ENCODE results near the gene SLC44A2.

Gene SLC44A2

DNA sequence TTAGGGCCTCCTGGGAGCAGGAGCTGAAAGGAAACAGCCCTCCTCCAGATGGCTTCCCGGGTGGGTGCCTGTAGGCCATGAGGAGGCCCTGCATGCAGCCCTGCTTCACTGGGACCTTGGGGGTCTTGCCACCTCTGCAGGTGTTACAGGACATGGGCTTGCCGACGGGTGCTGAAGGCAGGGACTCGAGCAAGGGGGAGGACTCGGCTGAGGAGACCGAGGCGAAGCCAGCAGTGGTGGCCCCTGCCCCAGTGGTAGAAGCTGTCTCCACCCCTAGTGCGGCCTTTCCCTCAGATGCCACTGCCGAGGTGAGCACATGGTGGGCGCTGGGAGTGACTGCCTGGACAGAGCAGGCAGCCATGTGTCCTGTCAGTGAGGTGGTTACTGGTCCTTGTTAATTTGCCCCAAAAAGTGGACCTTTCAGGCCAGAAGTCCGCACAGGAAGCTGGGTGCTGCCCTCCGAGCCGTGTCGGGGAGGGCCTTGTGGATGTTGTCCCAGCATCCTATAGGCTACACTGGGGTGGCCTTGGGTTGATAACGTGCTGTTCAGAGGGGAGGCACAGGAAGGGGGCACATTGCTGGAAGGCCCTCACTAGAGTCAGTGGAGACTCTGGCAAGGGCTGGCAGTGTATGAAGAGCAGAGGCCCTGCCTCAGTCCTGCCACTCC is 57.2 kb downstream of the SLC44A2 start:
- DNase-seq (ENCODE audit: low read depth) = no peak

DNA sequence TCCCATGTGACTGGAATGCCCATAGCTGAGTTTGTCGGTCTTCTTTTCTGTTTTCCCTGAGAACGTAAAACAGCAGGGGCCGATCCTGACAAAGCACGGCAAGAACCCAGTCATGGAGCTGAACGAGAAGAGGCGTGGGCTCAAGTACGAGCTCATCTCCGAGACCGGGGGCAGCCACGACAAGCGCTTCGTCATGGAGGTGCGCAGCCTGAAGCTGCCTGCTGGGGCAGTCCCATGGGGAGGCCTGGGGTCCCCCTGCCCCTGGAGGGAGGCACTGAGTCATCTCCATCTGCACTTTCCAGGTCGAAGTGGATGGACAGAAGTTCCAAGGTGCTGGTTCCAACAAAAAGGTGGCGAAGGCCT is 57.7 kb downstream of the SLC44A2 start:
- DNase-seq (ENCODE audit: low read depth) = no peak

DNA sequence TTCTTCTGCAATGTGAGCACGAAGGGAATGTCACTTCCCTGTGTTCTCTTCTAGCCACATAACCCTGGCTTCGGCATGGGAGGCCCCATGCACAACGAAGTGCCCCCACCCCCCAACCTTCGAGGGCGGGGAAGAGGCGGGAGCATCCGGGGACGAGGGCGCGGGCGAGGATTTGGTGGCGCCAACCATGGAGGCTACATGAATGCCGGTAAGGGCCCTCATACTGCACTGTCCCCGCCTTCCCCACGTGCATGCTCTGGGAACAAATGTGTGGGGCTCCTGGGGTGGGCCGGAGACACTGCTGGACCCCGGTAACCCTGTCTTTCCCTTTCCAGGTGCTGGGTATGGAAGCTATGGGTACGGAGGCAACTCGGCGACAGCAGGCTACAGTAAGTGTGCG is 58.2 kb downstream of the SLC44A2 start:
- DNase-seq (ENCODE audit: low read depth) = no peak

DNA sequence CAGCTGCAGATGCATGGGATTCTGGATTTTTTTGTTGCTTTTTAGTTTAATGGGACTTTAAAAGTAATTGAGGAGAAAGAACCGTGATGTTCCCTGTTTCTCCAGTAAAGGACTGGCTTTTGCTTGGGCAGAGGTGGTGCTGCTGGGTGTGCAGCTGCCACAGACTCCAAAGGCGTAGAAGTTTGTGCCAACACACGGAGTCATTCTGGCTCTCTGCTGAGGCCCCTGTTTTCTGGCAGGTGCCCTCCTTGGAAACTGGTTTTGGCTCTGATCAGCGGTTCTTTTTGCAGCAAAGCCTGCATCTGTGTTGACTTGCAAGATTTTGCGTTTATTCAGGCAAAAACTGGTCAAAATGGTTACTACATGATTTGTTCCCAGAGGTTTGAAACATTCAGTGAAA is 59.9 kb downstream of the SLC44A2 start:
- no peak for DNase-seq (ENCODE audit: low read depth)

DNA sequence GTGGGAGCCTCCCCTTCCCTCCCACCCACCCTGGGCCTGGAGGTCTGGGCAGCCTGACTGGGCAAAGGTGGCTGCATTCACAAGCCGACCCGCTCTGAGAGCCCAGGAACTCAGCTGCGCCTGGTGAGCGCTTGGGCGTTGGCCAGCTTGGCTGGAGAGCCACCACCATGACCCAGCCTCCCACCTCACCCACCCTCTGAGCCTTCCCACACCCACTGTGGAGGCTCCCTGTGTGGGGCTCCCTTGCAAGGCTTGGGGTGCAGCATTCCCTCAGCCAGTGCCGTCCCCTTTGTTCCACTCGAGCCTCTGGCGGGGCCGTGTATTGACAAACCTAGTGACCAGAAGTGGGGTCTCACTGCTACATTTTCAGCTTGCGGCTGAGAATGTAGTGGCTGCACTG is 60.8 kb downstream of the SLC44A2 start:
- DNase-seq (ENCODE audit: low read depth) = no peak

DNA sequence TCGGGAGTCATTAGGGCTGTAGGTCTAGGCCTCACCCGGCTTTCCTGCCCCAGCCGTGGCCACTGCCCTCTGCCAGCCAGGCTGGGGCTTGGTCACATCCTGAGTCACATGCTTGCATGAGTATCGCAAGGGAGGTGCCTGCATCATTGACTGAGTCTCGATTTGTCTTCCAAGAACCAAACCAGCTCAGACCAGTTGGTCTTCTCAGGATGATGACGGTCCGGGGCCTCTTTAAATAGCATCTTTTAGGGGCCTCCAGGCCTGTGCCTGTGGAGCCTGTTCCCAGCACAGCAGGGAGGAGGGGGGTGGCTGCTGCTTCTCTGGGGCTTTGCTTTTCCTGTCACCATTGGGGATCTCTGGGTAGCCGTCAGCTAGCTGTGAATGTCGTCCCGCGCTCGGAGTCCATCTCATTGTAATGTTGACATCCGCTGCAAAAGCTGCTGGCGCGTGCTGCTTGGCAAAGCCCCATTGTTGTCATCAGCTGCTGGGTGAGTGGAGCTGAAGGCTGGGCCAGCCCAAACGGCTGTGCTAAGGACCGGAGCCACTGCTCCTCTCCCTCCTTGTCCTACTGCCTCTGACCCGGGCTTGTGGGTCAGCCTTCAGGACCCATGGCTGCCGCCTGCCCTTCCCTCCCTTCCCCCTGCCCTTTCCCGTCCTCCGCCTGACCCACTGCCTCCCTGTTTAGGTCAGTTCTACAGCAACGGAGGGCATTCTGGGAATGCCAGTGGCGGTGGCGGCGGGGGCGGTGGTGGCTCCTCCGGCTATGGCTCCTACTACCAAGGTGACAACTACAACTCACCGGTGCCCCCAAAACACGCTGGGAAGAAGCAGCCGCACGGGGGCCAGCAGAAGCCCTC is 61.5 kb downstream of the SLC44A2 start:
- no peak for DNase-seq (ENCODE audit: low read depth)

DNA sequence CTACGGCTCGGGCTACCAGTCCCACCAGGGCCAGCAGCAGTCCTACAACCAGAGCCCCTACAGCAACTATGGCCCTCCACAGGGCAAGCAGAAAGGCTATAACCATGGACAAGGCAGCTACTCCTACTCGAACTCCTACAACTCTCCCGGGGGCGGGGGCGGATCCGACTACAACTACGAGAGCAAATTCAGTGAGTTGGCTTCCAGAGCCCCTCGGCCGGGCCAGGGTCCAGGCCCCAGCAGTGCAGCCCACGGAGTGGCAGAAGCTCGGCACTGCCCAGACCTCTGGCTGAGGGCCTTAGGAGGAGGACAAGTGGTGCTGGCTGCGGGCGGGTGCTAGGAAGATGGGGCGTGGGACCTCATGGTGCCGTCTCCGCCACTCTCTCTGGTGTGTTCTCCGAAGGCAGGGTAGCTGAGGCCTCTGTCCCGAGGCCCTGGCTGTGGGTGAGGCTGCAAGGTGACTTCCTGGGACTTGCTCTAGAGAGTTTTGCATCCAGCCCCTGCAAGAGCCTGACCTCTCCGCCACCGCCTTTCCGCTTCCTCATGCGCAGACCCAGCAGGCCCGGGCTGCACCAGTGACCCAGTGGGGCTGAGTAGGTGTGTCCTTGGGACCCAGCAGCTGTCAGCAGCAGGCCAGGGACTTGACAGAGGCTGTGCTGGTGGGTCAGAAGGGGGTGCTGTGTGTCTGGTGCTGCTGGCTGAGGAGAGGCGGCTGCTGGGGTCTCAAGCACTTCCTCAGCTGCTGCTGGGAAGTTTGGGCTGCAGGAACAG is 62.4 kb downstream of the SLC44A2 start:
- no peak for DNase-seq (ENCODE audit: low read depth)

DNA sequence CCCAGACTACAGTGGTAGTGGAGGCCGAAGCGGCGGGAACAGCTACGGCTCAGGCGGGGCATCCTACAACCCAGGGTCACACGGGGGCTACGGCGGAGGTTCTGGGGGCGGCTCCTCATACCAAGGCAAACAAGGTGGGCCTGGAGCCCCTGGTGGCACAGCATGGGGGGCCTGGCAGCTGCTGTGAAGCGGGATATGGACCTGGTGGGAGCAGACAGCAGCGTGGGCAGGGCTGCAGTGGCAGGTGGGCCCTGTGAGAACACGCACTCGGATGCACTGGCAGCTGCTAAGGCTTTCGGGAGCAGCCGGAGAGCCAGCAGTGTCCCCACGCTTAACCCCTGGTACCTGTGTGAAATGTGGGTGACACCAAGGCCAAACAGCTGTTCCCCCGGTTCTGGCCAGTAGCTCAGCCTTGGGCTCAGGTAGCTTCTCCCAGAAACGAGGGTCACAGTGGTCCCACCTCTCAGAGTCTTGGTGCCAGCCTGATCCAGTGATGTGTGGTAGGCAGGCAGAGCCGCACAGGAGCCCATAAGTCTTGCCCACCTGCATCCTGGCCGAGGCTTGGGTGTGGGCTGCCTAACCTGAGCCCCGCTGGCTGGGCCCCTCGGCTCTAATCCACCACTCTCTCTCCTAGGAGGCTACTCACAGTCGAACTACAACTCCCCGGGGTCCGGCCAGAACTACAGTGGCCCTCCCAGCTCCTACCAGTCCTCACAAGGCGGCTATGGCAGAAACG is 63.4 kb downstream of the SLC44A2 start:
- no peak for DNase-seq (ENCODE audit: low read depth)

DNA sequence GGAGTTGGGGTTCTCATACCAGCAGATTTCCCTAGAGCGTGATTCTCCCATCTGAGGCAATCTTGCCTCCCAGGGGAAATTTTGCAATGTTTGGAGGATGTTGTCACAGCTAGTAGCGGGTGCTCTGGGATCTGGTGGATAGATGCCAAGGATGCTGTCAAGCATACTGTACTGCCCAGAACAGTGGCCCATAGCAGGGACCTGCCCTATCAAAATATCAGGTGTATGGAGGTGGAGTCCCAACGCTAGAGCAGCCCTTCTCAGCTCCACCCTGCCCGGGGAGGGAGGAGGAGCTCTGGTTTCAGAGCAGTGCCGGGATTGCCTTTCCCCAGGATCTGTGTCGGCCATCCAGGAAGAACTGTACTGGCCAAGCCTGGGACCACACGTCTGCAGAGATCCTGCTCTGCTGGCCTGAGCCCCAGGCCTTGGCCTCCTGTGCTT is 65.0 kb downstream of the SLC44A2 start:
- no peak for DNase-seq (ENCODE audit: low read depth)

DNA sequence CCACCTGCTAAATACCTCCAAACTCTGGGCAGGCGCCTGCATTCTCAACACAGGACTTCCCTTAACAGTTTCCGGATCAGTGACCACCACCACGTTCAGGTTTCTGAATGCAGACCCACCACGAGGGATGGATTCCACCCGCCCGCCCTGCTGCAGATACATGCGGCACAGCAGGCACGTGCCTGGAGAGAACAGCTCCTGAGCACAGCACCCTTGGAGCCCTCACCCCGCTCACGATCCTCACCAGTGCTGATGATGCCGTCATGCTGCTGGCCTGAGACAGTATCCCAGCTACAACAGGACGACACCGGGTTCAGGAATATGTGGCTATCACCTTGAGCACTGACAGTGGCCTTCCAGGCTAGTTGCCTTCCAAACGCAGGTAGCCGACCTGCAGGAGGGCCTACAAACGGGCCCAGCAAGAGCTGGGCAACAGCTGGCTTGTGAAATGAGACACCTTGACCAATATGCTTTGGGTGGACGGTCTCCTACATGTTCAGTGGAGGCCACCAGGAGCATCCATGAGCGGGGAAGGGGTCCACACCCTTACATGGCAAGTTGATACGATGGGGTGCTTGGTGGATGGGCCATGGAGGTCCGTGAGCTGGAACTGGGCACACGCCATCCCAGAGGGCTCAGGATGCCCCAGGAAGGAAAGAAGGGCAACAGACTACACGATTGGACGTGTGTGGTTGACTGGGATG is 66.0 kb downstream of the SLC44A2 start:
- DNase-seq (ENCODE audit: low read depth) = no peak

DNA sequence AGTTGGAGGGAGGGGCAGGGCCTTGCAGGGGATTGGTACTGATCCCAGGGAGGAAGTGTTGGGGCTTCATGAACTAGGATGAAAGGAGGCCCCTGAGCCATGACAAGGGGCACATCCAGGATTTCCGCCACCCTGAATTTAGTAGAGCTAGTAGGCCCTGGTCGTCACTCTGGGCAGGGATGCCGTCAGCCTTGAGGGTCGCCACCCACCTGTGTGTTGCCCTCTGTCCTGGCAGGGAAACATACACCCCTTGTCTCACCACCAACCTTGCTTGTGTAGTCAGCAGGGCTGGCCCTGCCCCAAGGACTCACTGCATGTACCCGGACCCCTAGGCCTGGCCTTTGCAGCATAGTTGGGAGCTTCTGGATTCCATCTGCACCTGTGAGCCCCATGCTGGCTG is 66.5 kb downstream of the SLC44A2 start:
- no peak for DNase-seq (ENCODE audit: low read depth)

DNA sequence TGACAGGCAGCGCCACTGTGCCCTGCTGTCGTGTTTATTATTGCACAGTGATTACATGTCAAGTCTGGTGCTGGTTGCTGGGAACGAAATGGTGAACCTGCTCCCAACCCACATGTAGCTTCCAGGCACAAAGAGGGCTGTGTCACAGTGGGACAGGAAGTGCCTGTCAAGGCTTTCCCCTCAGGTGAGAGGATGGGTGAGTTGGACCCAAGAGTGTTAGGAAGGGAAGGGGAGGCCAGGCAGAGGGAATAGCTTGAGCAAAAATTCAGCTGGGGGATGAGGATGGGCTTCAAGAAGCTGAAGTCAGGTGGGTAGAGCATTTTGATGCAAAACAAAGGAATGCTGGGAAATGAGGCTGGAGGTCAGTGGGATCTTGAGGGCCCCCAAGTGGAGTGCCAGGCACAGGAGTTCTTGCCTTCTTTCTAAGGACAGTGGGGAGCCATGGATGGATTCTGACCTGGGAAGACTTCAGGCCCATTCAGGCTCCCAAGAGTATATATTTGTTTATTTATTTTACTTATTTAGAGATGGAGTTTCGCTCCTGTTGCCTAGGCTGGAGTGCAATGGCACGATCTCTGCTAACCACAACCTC is 67.4 kb downstream of the SLC44A2 start:
- no peak for DNase-seq (ENCODE audit: low read depth)
